K562 (cell line): ENCODE results near the gene NXT1. TPM values are rescaled to one million over a fixed set of nuclear protein-coding genes. Genes with fewer than 3 reads are reported as not detected.
A peak's percentile ranks its signal among the peaks of the same experiment; 100 is the strongest.

Experiments used
- E2F3 ChIP-seq: fragments of 250-450 bp; sonication (Bioruptor Pico); IDR thresholded peaks from 2 replicates; pipeline ENCODE4 v1.4.0; 2020; ENCODE audit warnings: mild to moderate bottlenecking
- EGR1 ChIP-seq: fragments of 450-650 bp; conservative IDR thresholded peaks from 2 replicates; pipeline ENCODE4 v1.6.1; 2017; ENCODE audit warnings: mild to moderate bottlenecking
- GATA2 ChIP-seq: sonication (generic); formaldehyde crosslinking; IDR thresholded peaks from 2 replicates; pipeline ENCODE4 v1.4.0; 2020; ENCODE audit warnings: mild to moderate bottlenecking, missing genetic modification reagents
- HDAC2 ChIP-seq: fragments of 450-650 bp; IDR thresholded peaks from 2 replicates; pipeline ENCODE4 v1.6.1; 2016; ENCODE audit warnings: mild to moderate bottlenecking
- HOMEZ ChIP-seq: fragments of 250-450 bp; sonication (Bioruptor Pico); IDR thresholded peaks from 2 replicates; pipeline ENCODE4 v1.4.0; 2020; ENCODE audit warnings: mild to moderate bottlenecking, moderate library complexity
- PHB2 ChIP-seq: fragments of 450-650 bp; IDR thresholded peaks from 2 replicates; pipeline ENCODE4 v1.6.1; 2017; ENCODE audit warnings: low read depth
- POLR3G ChIP-seq: IDR thresholded peaks from 2 replicates; pipeline ENCODE4 v1.6.1; 2011; ENCODE audit not compliant: insufficient read length, insufficient replicate concordance; ENCODE audit errors: extremely low read depth
- PREB ChIP-seq: sonication (generic); formaldehyde crosslinking; IDR thresholded peaks from 2 replicates; pipeline ENCODE4 v1.8.1; 2023; ENCODE audit warnings: mild to moderate bottlenecking, missing genetic modification reagents
- SFPQ ChIP-seq: fragments of 200-400 bp; formaldehyde crosslinking; IDR thresholded peaks from 2 replicates; pipeline ENCODE4 v1.6.1; 2017; ENCODE audit warnings: mild to moderate bottlenecking, low read depth, low read length, moderate library complexity
- THRB ChIP-seq: fragments of 450-650 bp; formaldehyde crosslinking; conservative IDR thresholded peaks from 2 replicates; pipeline ENCODE4 v1.4.0; 2022; ENCODE audit warnings: mild to moderate bottlenecking, missing genetic modification characterization
- TSHZ1 ChIP-seq: fragments of 250-450 bp; sonication (Bioruptor Pico); IDR thresholded peaks from 2 replicates; pipeline ENCODE4 v1.4.0; 2020; ENCODE audit warnings: mild to moderate bottlenecking, moderate library complexity
- USF1 ChIP-seq: sonication (generic); formaldehyde crosslinking; IDR thresholded peaks from 2 replicates; pipeline ENCODE4 v1.9.0; 2022; ENCODE audit warnings: mild to moderate bottlenecking, missing genetic modification reagents
- ZKSCAN8 ChIP-seq: fragments of 200-800 bp; sonication (Bioruptor generic); IDR thresholded peaks from 2 replicates; pipeline ENCODE4 v1.6.1; 2016; ENCODE audit warnings: missing genetic modification characterization, missing compliant biosample characterization
- ZNF277 ChIP-seq: fragments of 250-450 bp; sonication (Bioruptor Pico); IDR thresholded peaks from 2 replicates; pipeline ENCODE4 v1.8.0; 2022; ENCODE audit warnings: inconsistent platforms, mild to moderate bottlenecking, moderate library complexity, borderline replicate concordance
- polyA plus RNA-seq, 8 experiments: library from polyadenylated mRNA; depleted of rRNA in 4 of 8; stranded (reverse) in 5 of 8; unstranded in 3 of 8; fragments of >200 nt; fragmentation: Nextera tagmentation in 2 of 8; fragmentation: Illumina TruSeq in 1 of 8; extraction: Ambion mirVana in 2 of 8; extraction: Trizol in 1 of 8; gene quantifications; 2 replicates each; pipeline versions ENCODE4 v1.2.1 to v1.2.3, GENCODE V29; 2011 to 2014; ENCODE audit warnings: inconsistent platforms in 1 of 8, missing spikeins in 1 of 8
- total RNA-seq, 7 experiments: library from RNA; depleted of rRNA in 6 of 7; stranded (reverse); fragments of >200 nt in 6 of 7; fragmentation: Illumina TruSeq in 2 of 7; extraction: Trizol in 2 of 7; gene quantifications; 2 replicates each; pipeline versions ENCODE4 v1.2.1 to v1.2.3, GENCODE V29; 2011 to 2021; ENCODE audit warnings: low replicate concordance in 1 of 7

The NXT1 gene
- total and polyA plus RNA-seq, 9 of the 15 experiments (the other 6 are each of a cell fraction or from before 2014, with no cell fraction given), result 7.7 to 50.9 (median 35.6) TPM

GRCh38 chr20:23361476-23362391, 11.1 kb downstream of the NXT1 start, which contains the start of gene GZF1 (continued):
- TF ChIP-seq THRB (no peak), PREB (CRISPR knock-in tag) (no peak), GATA2 (CRISPR knock-in tag) (no peak), ZNF277 (no peak), USF1 (CRISPR knock-in tag) (peak; percentile 99), SFPQ (no peak), TSHZ1 (CRISPR knock-in tag) (no peak), EGR1 (peak; percentile 40), ZKSCAN8 (no peak), HOMEZ (CRISPR knock-in tag) (no peak), POLR3G (no peak), E2F3 (CRISPR knock-in tag) (peak; percentile 32; the same call in 1 of the 2 replicates), PHB2 (no peak), HDAC2 (no peak)
